HepG2 (cell line): ENCODE measurements around the gene SDK2. TPM values are rescaled to one million over a fixed set of nuclear protein-coding genes. Genes with fewer than 3 reads are reported as not detected.

Experiments
- ATAC-seq: fragments of 200-7000 bp; cut with Tn5 transposase; 3 replicates; pipeline ENCODE4 v1.9.1; 2020; ENCODE audit warnings: mild to moderate bottlenecking, moderate library complexity
- BruUV-seq: library from RNA; stranded (reverse); fragments of 400-500 nt; replicated peaks from 2 replicates; lab custom pipeline; 2021; lab: Mats Ljungman, UMichigan
- CTCF ChIA-PET: fragments of 300-600 bp; formaldehyde crosslinking; extraction: SDS; loops from one replicate; lab custom pipeline; 2021; ENCODE audit warnings: low total read pairs, inconsistent platforms, low intra/inter-chr PET ratio; lab: Yijun Ruan, JAX
- POLR2A ChIA-PET: fragments of 350-600 bp; sonication (Branson Sonifier 250); formaldehyde crosslinking; loops from one replicate; lab custom pipeline; 2020; ENCODE audit warnings: antibody characterized with exemption, inconsistent platforms; lab: Yijun Ruan, JAX
- DNase-seq: peaks from one replicate; pipeline ENCODE4 v3.0.0-alpha.2; 2015; ENCODE audit warnings: low spot score
- FAIRE-seq: peaks from 3 replicates; lab custom pipeline; 2011; peaks lifted over from hg19 to GRCh38; lab: Jason Lieb, UNC
- H2AFZ ChIP-seq: one replicate; pipeline ENCODE4 v1.6.1; 2011; ENCODE audit warnings: low read length, inconsistent platforms
- H3K27ac ChIP-seq: fragments of 300-600 bp; 3 replicates; pipeline ENCODE4 v1.8.0; 2011; ENCODE audit warnings: mixed run types, mild to moderate bottlenecking, mixed read lengths, low read length, inconsistent platforms; ENCODE audit not compliant: insufficient read depth; ENCODE audit errors: extremely low read length
- H3K27me3 ChIP-seq, 2 experiments: fragments of 200-600 bp in 1 of 2; 2 replicates in 1 of 2; 3 replicates in 1 of 2; pipeline versions ENCODE4 v1.6.0 to v1.8.0; 2011; ENCODE audit warnings: low read length in 2 of 2, mild to moderate bottlenecking in 2 of 2, moderate library complexity in 2 of 2, inconsistent platforms in 1 of 2; ENCODE audit not compliant: insufficient read depth in 2 of 2, control insufficient read depth in 1 of 2
- H3K36me3 ChIP-seq, 2 experiments: fragments of 200-600 bp in 1 of 2; replicated peaks in 1 of 2; 2 replicates in 1 of 2; 3 replicates in 1 of 2; pipeline versions ENCODE4 v1.5.1 to v1.8.0; 2011; ENCODE audit warnings: low read length in 2 of 2, inconsistent platforms in 1 of 2; ENCODE audit not compliant: insufficient read depth in 2 of 2, control insufficient read depth in 1 of 2
- H3K4me1 ChIP-seq: 2 replicates; pipeline ENCODE4 v1.5.1; 2012; ENCODE audit warnings: low read length, inconsistent platforms; ENCODE audit not compliant: insufficient read depth
- H3K4me2 ChIP-seq: 2 replicates; pipeline ENCODE4 v1.6.0; 2011; ENCODE audit warnings: low read depth, low read length, inconsistent platforms
- H3K4me3 ChIP-seq, 3 experiments: fragments of 200-600 bp in 1 of 3; sonication (generic), shearing (Covaris generic) in 1 of 3; replicated peaks in 1 of 3; 2 replicates each; pipeline ENCODE4 v1.5.1; 2011 to 2016; ENCODE audit warnings: low read length in 3 of 3, inconsistent platforms in 2 of 3, low read depth in 2 of 3, mild to moderate bottlenecking in 2 of 3, control low read depth in 1 of 3, mixed read lengths in 1 of 3; ENCODE audit not compliant: insufficient read depth in 1 of 3
- H3K79me2 ChIP-seq: one replicate; pipeline ENCODE4 v1.6.1; 2011; ENCODE audit warnings: low read length, inconsistent platforms; ENCODE audit not compliant: insufficient read depth
- H3K9ac ChIP-seq: 2 replicates; pipeline ENCODE4 v1.6.0; 2011; ENCODE audit warnings: mild to moderate bottlenecking, low read depth, low read length, inconsistent platforms; ENCODE audit not compliant: insufficient read depth
- H3K9me3 ChIP-seq: 2 replicates; pipeline ENCODE4 v1.5.1; 2012; ENCODE audit warnings: mild to moderate bottlenecking, low read length
- H4K20me1 ChIP-seq: 2 replicates; pipeline ENCODE4 v1.6.0; 2011; ENCODE audit warnings: inconsistent platforms, mild to moderate bottlenecking, low read length, moderate library complexity; ENCODE audit not compliant: insufficient read depth
- DMAP1 ChIP-seq: IDR thresholded peaks from 2 replicates; pipeline ENCODE4 v1.6.1; 2016
- POGZ ChIP-seq: sonication (generic); formaldehyde crosslinking; IDR thresholded peaks from 2 replicates; pipeline ENCODE4 v1.4.0; 2020; ENCODE audit warnings: mild to moderate bottlenecking, missing genetic modification reagents
- REL ChIP-seq: sonication (generic); formaldehyde crosslinking; conservative IDR thresholded peaks from 2 replicates; pipeline ENCODE4 v1.8.0; 2022; ENCODE audit warnings: mild to moderate bottlenecking, missing genetic modification reagents, moderate library complexity
- ZNF296 ChIP-seq: sonication (generic); formaldehyde crosslinking; conservative IDR thresholded peaks from 2 replicates; pipeline ENCODE4 v1.5.0; 2020; ENCODE audit warnings: mild to moderate bottlenecking, missing genetic modification reagents
- ZNF788 ChIP-seq: sonication (generic); formaldehyde crosslinking; IDR thresholded peaks from 2 replicates; pipeline ENCODE4 v1.5.0; 2020; ENCODE audit warnings: mild to moderate bottlenecking, missing genetic modification reagents, borderline replicate concordance
- ZNF839 ChIP-seq: sonication (generic); formaldehyde crosslinking; IDR thresholded peaks from 2 replicates; pipeline ENCODE4 v1.4.0; 2020; ENCODE audit warnings: missing genetic modification reagents, mild to moderate bottlenecking, borderline replicate concordance
- ZNF850 ChIP-seq: sonication (generic); formaldehyde crosslinking; conservative IDR thresholded peaks from 2 replicates; pipeline ENCODE4 v1.9.0; 2021; ENCODE audit warnings: mild to moderate bottlenecking, missing genetic modification reagents
- ZSCAN31 ChIP-seq: sonication (generic); formaldehyde crosslinking; IDR thresholded peaks from 2 replicates; pipeline ENCODE4 v1.5.0; 2020; ENCODE audit warnings: low read depth, mild to moderate bottlenecking, missing genetic modification reagents
- WGBS: methylation state at CpG from one replicate; pipeline ENCODE4 v1.1.6; 2017; ENCODE audit warnings: low lambda C conversion rate; 5-methylcytosine and 5-hydroxymethylcytosine counted together
- in situ Hi-C: cut with HindIII; loops from 2 replicates; pipeline ENCODE4 v1.10.0; 2017; ENCODE audit warnings: low pct_unique_long_range_greater_than_20kb; ENCODE audit not compliant: extremely low pct_ligation_motif_present
- intact Hi-C: fragments of 100-400 bp; cut with micrococcal nuclease; formaldehyde crosslinking; loops from one replicate; pipeline ENCODE4 v1.10.0; 2022; ENCODE audit not compliant: unreplicated experiment
- polyA plus RNA-seq, 8 experiments: library from polyadenylated mRNA; depleted of rRNA in 3 of 8; stranded (reverse) in 7 of 8; unstranded in 1 of 8; fragments of >200 nt; fragmentation: Illumina TruSeq in 4 of 8; extraction: Trizol in 4 of 8; gene quantifications; 2 replicates each; pipeline versions ENCODE4 v1.2.1 to v1.2.3, GENCODE V29; 2011 to 2016; ENCODE audit warnings: low read depth in 4 of 8, missing spikeins in 1 of 8, mixed read lengths in 1 of 8; ENCODE audit not compliant: insufficient read depth in 1 of 8
- total RNA-seq, 5 experiments: library from RNA; depleted of rRNA; stranded (reverse); fragments of >200 nt; fragmentation: Illumina TruSeq; extraction: Trizol; gene quantifications; 2 replicates each; pipeline ENCODE4 v1.2.3, GENCODE V29; 2016; ENCODE audit warnings: low read depth in 1 of 5
- TF ChIP-seq, protein P1 (sequence below): sonication (generic); formaldehyde crosslinking; IDR thresholded peaks from 2 replicates; pipeline ENCODE4 v1.8.0; 2022; ENCODE audit warnings: low read depth, missing genetic modification reagents
- TF ChIP-seq, protein P2 (sequence below): sonication (generic); formaldehyde crosslinking; IDR thresholded peaks from 2 replicates; pipeline ENCODE4 v1.5.1; 2020; ENCODE audit warnings: mild to moderate bottlenecking, missing genetic modification reagents, borderline replicate concordance

SDK2 gene
- total and polyA plus RNA-seq, 2 of the 13 experiments (the other 11 are each of a cell fraction or from before 2014, with no cell fraction given) = not detected

DNA sequence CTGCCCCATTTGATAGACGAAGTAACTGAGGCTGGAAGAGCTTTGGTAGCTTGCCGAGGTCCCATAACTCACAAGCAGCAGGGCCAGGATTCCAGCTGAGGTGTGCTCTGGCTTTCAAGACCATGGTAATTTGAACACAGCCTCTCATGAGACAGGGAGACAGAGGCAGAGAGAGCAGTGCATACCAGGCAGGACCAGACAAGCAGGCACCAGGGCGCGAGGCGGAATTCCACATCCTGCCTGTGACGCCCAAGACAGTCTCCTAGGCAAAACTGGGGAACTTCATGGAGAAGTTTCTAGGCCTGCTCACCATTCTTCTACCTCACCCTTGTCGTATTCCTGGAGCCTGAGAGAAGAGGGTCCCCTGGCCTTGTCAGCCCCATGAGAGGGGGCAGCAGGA, 19.2 kb downstream of the SDK2 start:
- no peak overlapping the region for H3K4me3 ChIP-seq
- no peaks in the 10 kb centered on the region for H4K20me1 ChIP-seq
- no peak overlapping the region for H3K4me2 ChIP-seq
- ATAC-seq = no peak
- H3K4me1 ChIP-seq = no peaks in the 10 kb centered on the region
- CTCF ChIA-PET = no interaction called here
- DNase-seq = no peak
- H3K9ac ChIP-seq = no peak overlapping the region
- POLR2A ChIA-PET = no interaction called here
- in situ Hi-C loops = no loop called here
- FAIRE-seq = no peak
- no peaks in the 10 kb centered on the region for H3K36me3 ChIP-seq
- no TSS peak for BruUV-seq
- 49% methylated on average over 6 of the region's 7 CpGs for WGBS
- H3K9me3 ChIP-seq = no peaks in the 10 kb centered on the region
- intact Hi-C loops = no loop called here
- H3K27me3 ChIP-seq = peaks cover 0 to 52% of the 10 kb centered on the region in 2 experiments; a peak in 4 of 5 replicates
- no peak for TF ChIP-seq ZNF788
- TF ChIP-seq, protein P1, sequence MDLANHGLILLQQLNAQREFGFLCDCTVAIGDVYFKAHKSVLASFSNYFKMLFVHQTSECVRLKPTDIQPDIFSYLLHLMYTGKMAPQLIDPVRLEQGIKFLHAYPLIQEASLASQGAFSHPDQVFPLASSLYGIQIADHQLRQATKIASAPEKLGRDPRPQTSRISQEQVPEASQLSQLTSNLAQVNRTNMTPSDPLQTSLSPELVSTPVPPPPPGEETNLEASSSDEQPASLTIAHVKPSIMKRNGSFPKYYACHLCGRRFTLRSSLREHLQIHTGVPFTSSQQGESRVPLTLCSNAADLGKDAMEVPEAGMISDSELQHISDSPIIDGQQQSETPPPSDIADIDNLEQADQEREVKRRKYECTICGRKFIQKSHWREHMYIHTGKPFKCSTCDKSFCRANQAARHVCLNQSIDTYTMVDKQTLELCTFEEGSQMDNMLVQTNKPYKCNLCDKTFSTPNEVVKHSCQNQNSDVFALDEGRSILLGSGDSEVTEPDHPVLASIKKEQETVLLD = no peak
- TF ChIP-seq, protein P2, sequence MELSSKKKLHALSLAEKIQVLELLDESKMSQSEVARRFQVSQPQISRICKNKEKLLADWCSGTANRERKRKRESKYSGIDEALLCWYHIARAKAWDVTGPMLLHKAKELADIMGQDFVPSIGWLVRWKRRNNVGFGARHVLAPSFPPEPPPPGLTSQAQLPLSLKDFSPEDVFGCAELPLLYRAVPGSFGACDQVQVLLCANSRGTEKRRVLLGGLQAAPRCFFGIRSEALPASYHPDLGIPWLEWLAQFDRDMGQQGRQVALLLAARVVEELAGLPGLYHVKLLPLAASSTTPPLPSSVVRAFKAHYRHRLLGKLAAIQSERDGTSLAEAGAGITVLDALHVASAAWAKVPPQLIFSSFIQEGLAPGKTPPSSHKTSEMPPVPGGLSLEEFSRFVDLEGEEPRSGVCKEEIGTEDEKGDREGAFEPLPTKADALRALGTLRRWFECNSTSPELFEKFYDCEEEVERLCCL (CRISPR knock-in tag) = no peak
- TF ChIP-seq POGZ (CRISPR knock-in tag) = no peak
- no peak for TF ChIP-seq ZNF850
- TF ChIP-seq DMAP1 (CRISPR knock-in tag) = no peak
- no peak for TF ChIP-seq ZNF296
- no peak for TF ChIP-seq REL
- no peak for TF ChIP-seq ZSCAN31 (CRISPR knock-in tag)
- no peak for TF ChIP-seq ZNF839
- TF ChIP-seq, all 625 proteins: peak for 0
- Histone ChIP-seq H2AFZ (no peak overlapping the region), H3K79me2 (no peaks in the 10 kb centered on the region), H3K27ac (no peak overlapping the region)
